HUES64 (cell line): ENCODE data around the gene KCNG1. TPM values are rescaled to one million over a fixed set of nuclear protein-coding genes. Genes with fewer than 3 reads are reported as not detected.

ENCODE experiments used
- H3K27ac ChIP-seq: 2 replicates; pipeline ENCODE4 v1.7.0; 2013; ENCODE audit warnings: low read depth, low read length, inconsistent platforms
- H3K27me3 ChIP-seq: 2 replicates; pipeline ENCODE4 v1.6.1; 2013; ENCODE audit warnings: mild to moderate bottlenecking, low read length; ENCODE audit not compliant: insufficient read depth
- H3K36me3 ChIP-seq: 2 replicates; pipeline ENCODE4 v1.6.1; 2013; ENCODE audit warnings: mild to moderate bottlenecking, low read length; ENCODE audit not compliant: insufficient read depth
- H3K4me1 ChIP-seq: 2 replicates; pipeline ENCODE4 v1.6.1; 2013; ENCODE audit warnings: mild to moderate bottlenecking, low read length, moderate library complexity; ENCODE audit not compliant: insufficient read depth
- H3K4me3 ChIP-seq: 2 replicates; pipeline ENCODE4 v1.5.1; 2013; ENCODE audit warnings: mild to moderate bottlenecking, low read length, moderate library complexity
- H3K9ac ChIP-seq: 2 replicates; pipeline ENCODE4 v1.6.1; 2013; ENCODE audit warnings: mild to moderate bottlenecking, low read depth, low read length
- H3K9me3 ChIP-seq: 2 replicates; pipeline ENCODE4 v1.6.1; 2013; ENCODE audit warnings: low read depth, low read length; ENCODE audit not compliant: insufficient read depth
- WGBS: fragments of 150-250, 120-280 bp; methylation state at CpG from one replicate; pipeline ENCODE4 v1.1.7; 2013; ENCODE audit warnings: missing lambda C conversion rate; 5-methylcytosine and 5-hydroxymethylcytosine counted together
- polyA plus RNA-seq, 2 experiments: library from polyadenylated mRNA; stranded (reverse); fragments of 50-300 nt; gene quantifications; one replicate each; pipeline ENCODE4 v1.2.3, GENCODE V29; 2013

The KCNG1 gene
- polyA plus RNA-seq (2013, experiment 1 of 2) = 18.1 TPM
- 19.7 TPM for polyA plus RNA-seq (2013, experiment 2 of 2)

- WGBS = 2% methylated on average over 108 of the region's 108 CpGs
- Histone ChIP-seq H3K27ac (no peak within 1 kb of the TSS), H3K4me3 (peak within 1 kb of the TSS; percentile 69), H3K9me3 (no peaks in the 10 kb centered on the region), H3K36me3 (0 out of 2 replicates have a peak, but pooled peaks cover 2% of the 10 kb centered on the region), H3K27me3 (peaks cover 48% of the 10 kb centered on the region), H3K4me1 (peaks cover 27% of the 10 kb centered on the region), H3K9ac (peak within 1 kb of the TSS; percentile 74)
These were observed at the start of gene KCNG1 for GRCh38 chr20:51022803-51023616. KCNG1 (minus strand) TSS chr20:51023107; CDS start chr20:51010338, 12,769 bp downstream.

GRCh38 chr20:51070621-51071020 is 47.7 kb upstream of the KCNG1 start:
- H3K27ac ChIP-seq = no peak overlapping the region
- H3K36me3 ChIP-seq = no peaks in the 10 kb centered on the region
- H3K9ac ChIP-seq = no peak overlapping the region
- H3K27me3 ChIP-seq = no peaks in the 10 kb centered on the region
- H3K4me3 ChIP-seq = no peak overlapping the region
- no peaks in the 10 kb centered on the region for H3K4me1 ChIP-seq
- WGBS = 83% methylated on average over 4 of the region's 4 CpGs
- no peaks in the 10 kb centered on the region for H3K9me3 ChIP-seq

- Histone ChIP-seq H3K36me3 (no peaks in the 10 kb centered on the region), H3K27ac (no peak overlapping the region), H3K4me3 (no peak overlapping the region), H3K9me3 (no peaks in the 10 kb centered on the region), H3K4me1 (no peaks in the 10 kb centered on the region), H3K9ac (no peak overlapping the region), H3K27me3 (no peaks in the 10 kb centered on the region)
- 79% methylated on average over 5 of the region's 5 CpGs for WGBS
These were observed 44.9 kb upstream of the KCNG1 start for GRCh38 chr20:51067792-51068191.

- 96% methylated on average over 4 of the region's 4 CpGs for WGBS
- H3K36me3 ChIP-seq = no peaks in the 10 kb centered on the region
- H3K27me3 ChIP-seq = no peaks in the 10 kb centered on the region
- no peak overlapping the region for H3K4me3 ChIP-seq
- no peaks in the 10 kb centered on the region for H3K9me3 ChIP-seq
- H3K27ac ChIP-seq = no peak overlapping the region
- H3K9ac ChIP-seq = no peak overlapping the region
- H3K4me1 ChIP-seq = peaks cover 7% of the 10 kb centered on the region
These were observed 42.7 kb upstream of the KCNG1 start for GRCh38 chr20:51065615-51066014.

GRCh38 chr20:51064137-51064536 is 41.2 kb upstream of the KCNG1 start:
- Histone ChIP-seq H3K4me1 (peaks cover 7% of the 10 kb centered on the region), H3K27me3 (no peaks in the 10 kb centered on the region), H3K9ac (no peak overlapping the region), H3K9me3 (no peaks in the 10 kb centered on the region), H3K36me3 (no peaks in the 10 kb centered on the region), H3K4me3 (no peak overlapping the region), H3K27ac (no peak overlapping the region)
- 97% methylated on average over 3 of the region's 5 CpGs for WGBS

- Histone ChIP-seq H3K4me1 (peaks cover 7% of the 10 kb centered on the region), H3K9me3 (no peaks in the 10 kb centered on the region), H3K36me3 (no peaks in the 10 kb centered on the region), H3K27me3 (no peaks in the 10 kb centered on the region), H3K9ac (no peak overlapping the region), H3K4me3 (no peak overlapping the region), H3K27ac (no peak overlapping the region)
- WGBS = 73% methylated on average over 7 of the region's 7 CpGs
These were observed 39.2 kb upstream of the KCNG1 start for GRCh38 chr20:51062065-51062464.

GRCh38 chr20:51061418-51062045 is 38.6 kb upstream of the KCNG1 start:
- H3K27ac ChIP-seq = no peak overlapping the region
- 77% methylated on average over 5 of the region's 5 CpGs for whole genome bisulfite sequencing
- H3K27me3 ChIP-seq = no peaks in the 10 kb centered on the region
- no peak overlapping the region for H3K9ac ChIP-seq
- H3K9me3 ChIP-seq = no peaks in the 10 kb centered on the region; the same call in 1 of the 2 replicates
- no peak overlapping the region for H3K4me3 ChIP-seq
- H3K4me1 ChIP-seq = peaks cover 7% of the 10 kb centered on the region
- no peaks in the 10 kb centered on the region for H3K36me3 ChIP-seq

- H3K36me3 ChIP-seq = no peaks in the 10 kb centered on the region
- peaks cover 7% of the 10 kb centered on the region for H3K4me1 ChIP-seq
These were observed 37.4 kb upstream of the KCNG1 start for GRCh38 chr20:51060301-51060700.

GRCh38 chr20:51059862-51060261 is 37.0 kb upstream of the KCNG1 start:
- no peaks in the 10 kb centered on the region for H3K27me3 ChIP-seq
- WGBS = 95% methylated on average over 1 of the region's 1 CpG
- no peaks in the 10 kb centered on the region; the same call in 1 of the 2 replicates for H3K9me3 ChIP-seq

More at GRCh38 chr20:51060301-51060700, 37.4 kb upstream of the KCNG1 start:
- WGBS = 91% methylated on average over 5 of the region's 5 CpGs
- H3K4me3 ChIP-seq = no peak overlapping the region
- no peak overlapping the region for H3K9ac ChIP-seq
- no peaks in the 10 kb centered on the region for H3K27me3 ChIP-seq
- no peaks in the 10 kb centered on the region; the same call in 1 of the 2 replicates for H3K9me3 ChIP-seq
- no peak overlapping the region for H3K27ac ChIP-seq

GRCh38 chr20:51058017-51058416 is 35.1 kb upstream of the KCNG1 start:
- 56% methylated on average over 9 of the region's 9 CpGs for WGBS
- Histone ChIP-seq H3K27me3 (peaks cover 2% of the 10 kb centered on the region; the same call in 1 of the 2 replicates), H3K4me1 (peaks cover 7% of the 10 kb centered on the region), H3K9ac (no peak overlapping the region), H3K4me3 (no peak overlapping the region), H3K9me3 (no peaks in the 10 kb centered on the region; the same call in 1 of the 2 replicates), H3K27ac (no peak overlapping the region), H3K36me3 (no peaks in the 10 kb centered on the region)

More at GRCh38 chr20:51059862-51060261, 37.0 kb upstream of the KCNG1 start:
- no peak overlapping the region for H3K9ac ChIP-seq
- H3K36me3 ChIP-seq = no peaks in the 10 kb centered on the region
- peaks cover 7% of the 10 kb centered on the region for H3K4me1 ChIP-seq
- H3K4me3 ChIP-seq = no peak overlapping the region
- no peak overlapping the region for H3K27ac ChIP-seq

GRCh38 chr20:51054233-51054632 is 31.3 kb upstream of the KCNG1 start:
- no peak overlapping the region for H3K4me3 ChIP-seq
- whole genome bisulfite sequencing = 93% methylated on average over 11 of the region's 11 CpGs
- no peak overlapping the region for H3K9ac ChIP-seq
- H3K4me1 ChIP-seq = no peaks in the 10 kb centered on the region
- H3K27ac ChIP-seq = no peak overlapping the region
- no peaks in the 10 kb centered on the region for H3K36me3 ChIP-seq
- no peaks in the 10 kb centered on the region; the same call in 1 of the 2 replicates for H3K9me3 ChIP-seq
- peaks cover 5% of the 10 kb centered on the region; the same call in 1 of the 2 replicates for H3K27me3 ChIP-seq
